Stimulated activated CD8-positive, alpha-beta memory T cell treated with anti-CD3 and anti-CD28 coated beads, Interleukin-15, amount 100 ng/mL, for 4 hours (primary cell): Measurements from ENCODE around the gene SSTR4.

ENCODE experiments used
- DNase-seq, 2 donors: peaks; one replicate each; pipeline ENCODE4 v3.0.0-alpha.2; 2020; ENCODE audit warnings: low read depth in 2 of 2

SSTR4 gene

GRCh38 chr20:23065266-23066201, 30.4 kb downstream of the SSTR4 start:
- DNase-seq, result no peak

- DNase-seq, result no peak
Observed at GRCh38 chr20:23066772-23067171, 31.7 kb downstream of the SSTR4 start.

- no peak for DNase-seq
Observed at GRCh38 chr20:23068283-23068682, 33.2 kb downstream of the SSTR4 start.

DNA sequence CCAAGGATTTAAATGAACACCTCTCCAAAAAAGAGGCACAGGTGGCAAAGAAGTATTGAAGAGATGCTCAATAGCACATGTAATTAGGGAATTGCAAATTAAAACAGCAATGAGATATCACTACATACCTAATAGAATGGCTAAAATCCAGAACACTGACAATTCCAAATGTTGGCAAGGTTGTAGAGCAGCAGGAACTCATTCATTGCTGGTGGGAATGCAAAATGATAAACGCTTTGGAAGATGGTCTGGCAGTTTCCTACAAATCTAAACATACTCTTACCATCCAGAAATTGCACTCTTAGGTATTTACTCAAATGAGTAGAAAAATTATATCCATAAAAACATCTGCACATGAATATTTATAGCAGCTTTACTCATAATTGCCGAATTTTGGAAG, 34.0 kb downstream of the SSTR4 start:
- no peak for DNase-seq

- no peak for DNase-seq
Observed at GRCh38 chr20:23071398-23071797, 36.3 kb downstream of the SSTR4 start.

DNA sequence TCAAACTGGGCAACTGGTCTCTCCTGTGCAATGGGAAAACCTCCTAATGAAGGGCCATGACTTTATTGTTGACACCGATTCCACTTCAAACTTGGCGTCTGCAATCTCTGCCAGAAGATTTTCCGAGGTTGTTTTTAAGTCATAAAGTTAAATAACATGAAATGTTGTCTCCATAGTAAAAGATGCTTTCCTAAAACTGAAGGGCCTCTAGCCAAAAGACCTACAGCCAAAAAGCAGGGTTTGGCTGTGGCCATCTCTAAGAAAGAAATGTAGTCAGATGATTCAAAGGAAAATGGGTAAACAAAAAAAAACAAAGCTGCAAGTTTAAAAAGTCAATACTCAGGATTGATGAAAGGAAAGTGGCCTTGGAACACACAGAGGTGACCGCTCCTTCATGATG, 36.9 kb downstream of the SSTR4 start:
- no peak for DNase-seq

DNA sequence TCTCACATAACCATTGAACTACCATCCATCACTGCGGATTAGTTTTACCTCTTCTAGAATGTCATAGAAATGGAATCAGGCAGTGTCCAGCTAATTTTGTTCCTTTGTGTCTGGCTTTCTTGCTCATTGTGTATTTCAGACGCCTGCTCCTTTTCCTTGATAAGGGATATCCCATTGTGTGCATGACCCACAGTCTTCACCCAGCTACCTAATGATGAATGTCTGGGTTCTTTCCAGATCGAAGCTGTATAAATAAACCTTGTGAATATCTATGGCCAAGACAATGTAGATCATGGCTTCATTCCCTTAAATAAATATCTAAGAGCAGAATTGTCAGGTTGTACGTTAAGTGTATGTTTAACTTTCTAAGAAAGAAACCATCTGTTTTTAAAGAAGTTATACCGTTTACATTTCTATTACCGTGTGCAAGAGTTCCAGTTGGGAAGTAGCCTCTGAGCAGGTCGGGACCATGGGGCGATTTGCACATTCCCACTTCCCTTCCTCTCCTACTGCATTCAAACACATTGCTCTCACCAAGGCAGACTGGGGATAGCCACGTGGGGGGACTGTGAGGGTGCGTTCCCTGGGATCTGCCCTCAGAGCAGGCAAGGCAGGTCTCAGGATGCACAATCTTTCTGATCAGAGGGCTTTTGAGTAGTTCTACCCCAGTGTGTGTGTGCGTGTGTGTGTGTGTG, 37.9 kb downstream of the SSTR4 start:
- DNase-seq, result no peak

DNA sequence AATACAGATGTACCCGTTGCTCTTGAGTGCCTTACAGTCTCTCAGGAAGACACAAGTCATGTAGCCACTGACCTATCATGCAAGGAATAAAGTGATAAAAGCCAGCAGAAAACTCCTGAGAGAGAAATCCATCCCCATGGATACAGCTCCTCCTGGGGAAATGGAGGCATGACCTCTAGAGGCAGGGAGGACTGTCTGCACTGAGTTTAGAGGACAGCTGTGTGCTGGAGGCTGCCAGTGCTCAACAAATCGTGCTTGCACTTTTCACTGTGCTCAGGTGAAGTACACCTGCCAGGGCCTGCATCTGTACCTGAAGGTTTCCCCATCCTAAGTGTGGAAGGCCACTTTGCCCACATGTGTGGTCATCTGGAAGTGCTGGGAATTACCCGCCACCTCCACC, 38.9 kb downstream of the SSTR4 start:
- no peak for DNase-seq

DNA sequence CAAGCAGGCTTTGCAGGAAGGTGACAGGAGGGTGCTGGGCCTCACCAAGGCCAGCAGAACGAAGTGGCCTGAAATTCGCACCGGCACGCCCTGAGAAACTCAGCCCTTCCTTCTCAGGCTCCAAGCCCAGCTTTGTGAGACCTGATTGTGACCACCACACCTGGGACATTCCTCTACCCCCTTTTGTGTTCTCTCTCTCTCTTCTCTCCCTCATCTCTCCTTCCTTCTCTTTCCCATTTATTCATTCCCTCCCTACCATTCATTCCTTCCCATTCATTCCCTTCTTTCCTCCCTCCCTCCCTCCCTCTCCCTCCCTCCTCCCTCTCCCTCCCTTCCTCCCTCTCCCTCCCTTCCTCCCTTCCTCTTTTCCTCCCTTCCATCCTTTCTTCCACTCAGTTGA, 42.2 kb downstream of the SSTR4 start:
- no peak for DNase-seq

GRCh38 chr20:23078351-23079015, 43.4 kb downstream of the SSTR4 start:
- no peak for DNase-seq

- DNase-seq, result no peak
Observed at GRCh38 chr20:23079016-23079351, 43.9 kb downstream of the SSTR4 start.

DNA sequence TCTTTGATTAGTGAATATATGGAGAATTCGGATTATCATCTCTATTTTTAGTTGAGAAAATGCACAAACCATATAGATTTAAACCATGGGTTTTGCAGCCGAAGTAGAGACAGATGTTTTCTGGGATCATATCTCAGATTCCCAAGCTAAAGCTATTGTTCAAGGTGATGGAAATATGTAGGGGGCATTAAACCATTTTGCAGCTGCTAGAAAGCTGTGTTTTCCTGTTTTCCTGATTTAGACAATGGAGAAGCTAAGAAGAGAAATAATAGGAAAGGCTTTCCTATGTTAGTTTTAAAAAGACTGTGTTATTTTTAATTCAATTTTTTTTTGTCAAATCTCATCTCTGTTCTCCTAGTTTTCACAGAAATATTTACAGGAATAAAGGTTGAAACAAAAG, 44.8 kb downstream of the SSTR4 start:
- DNase-seq, result no peak

GRCh38 chr20:23080521-23080920, 45.4 kb downstream of the SSTR4 start:
- no peak for DNase-seq

- DNase-seq, result no peak
Observed at GRCh38 chr20:23081263-23081819, 46.2 kb downstream of the SSTR4 start.

DNA sequence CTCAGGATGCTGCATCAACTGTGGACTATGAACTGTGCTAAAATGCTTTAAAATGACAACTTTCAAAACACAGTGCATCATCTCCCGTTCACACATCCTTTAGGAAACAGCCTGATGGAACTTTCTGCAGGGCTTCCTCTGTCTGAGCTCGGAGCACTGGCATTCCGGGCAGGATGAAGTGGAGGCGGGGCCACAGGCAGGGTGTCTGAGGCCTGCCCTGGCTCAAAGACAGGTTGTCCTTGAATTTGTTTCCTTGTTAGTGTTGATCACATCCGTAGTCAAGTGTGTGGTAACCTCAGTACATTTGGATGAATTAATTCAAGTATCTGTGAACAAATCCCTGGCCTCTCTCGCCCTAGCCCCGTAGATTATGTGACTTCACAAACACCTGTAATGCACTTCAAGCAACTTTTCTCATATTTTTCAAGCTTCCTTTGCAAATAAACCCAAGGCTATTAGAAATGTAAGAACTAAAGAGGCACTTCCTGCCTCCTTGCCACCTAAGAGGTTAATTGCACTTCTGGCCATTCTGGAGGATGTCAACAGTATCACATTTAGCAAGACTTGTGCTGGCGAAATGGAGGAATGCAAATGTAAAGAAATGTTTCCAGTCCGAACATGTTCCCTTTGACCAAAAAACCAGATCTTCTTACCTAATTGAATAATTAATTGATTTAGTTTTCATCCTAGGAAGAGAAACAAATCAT, 47.9 kb downstream of the SSTR4 start:
- no peak for DNase-seq

- no peak for DNase-seq
Observed at GRCh38 chr20:23083553-23084220, 48.6 kb downstream of the SSTR4 start.

DNA sequence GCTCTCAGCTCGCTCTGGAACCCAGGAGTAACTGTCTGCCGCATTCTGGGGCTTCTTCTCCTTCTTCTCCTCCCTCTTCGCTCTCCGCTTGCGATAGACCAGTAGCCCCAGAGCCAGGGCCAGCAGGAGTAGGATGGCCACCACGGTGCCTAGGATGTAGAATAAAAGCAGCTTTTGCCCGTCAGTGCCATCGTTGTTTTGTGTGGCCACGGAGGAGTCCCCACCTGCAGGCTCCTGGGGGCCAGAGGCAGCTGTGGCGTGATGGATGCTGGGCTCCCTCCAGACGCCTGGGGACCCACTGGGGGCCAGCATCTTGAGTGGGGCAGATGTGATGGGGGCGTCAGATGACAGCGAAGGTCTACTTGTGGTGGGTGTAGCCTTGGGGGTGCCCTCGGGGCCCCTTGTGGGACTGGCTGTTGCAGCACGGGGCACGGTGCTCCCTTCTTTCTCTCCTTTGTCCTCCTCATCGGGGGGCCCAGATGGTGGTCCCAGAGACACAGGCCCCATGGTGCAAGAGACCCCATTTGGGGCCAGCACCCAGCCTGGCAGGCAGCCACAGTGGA, 49.3 kb downstream of the SSTR4 start:
- no peak for DNase-seq

- DNase-seq, result no peak
Observed at GRCh38 chr20:23084845-23085365, 49.8 kb downstream of the SSTR4 start.

DNA sequence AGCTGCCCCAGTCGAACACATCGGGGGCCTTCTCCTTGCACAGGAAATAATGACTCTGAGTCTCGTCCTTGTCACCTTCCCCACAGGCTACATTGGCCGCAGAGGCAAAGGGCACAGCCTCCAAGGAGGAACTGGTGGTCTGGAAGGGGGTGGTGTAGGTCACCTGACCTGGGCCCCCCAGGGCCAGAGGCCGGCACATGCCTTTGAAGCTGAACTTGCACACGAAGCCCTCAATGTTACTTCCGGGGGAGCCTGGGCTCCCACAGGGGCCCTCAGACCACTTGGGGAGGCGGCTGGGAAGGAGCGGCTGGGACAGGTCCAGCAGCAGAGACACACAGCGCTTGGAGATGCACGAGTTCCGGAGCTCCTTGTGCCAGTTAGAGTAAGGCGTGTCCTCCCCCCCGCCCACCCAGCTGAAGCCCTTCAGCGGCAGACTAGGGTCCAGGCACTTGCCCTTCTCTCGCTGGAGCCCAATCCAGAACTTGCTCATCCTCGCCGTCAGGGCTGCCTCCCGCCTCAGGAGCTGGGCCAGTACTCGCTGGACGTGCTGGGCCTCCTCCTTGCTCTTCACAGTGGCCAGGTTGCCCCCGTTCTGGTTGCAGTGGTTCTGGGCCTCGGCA, 50.4 kb downstream of the SSTR4 start:
- no peak for DNase-seq

DNA sequence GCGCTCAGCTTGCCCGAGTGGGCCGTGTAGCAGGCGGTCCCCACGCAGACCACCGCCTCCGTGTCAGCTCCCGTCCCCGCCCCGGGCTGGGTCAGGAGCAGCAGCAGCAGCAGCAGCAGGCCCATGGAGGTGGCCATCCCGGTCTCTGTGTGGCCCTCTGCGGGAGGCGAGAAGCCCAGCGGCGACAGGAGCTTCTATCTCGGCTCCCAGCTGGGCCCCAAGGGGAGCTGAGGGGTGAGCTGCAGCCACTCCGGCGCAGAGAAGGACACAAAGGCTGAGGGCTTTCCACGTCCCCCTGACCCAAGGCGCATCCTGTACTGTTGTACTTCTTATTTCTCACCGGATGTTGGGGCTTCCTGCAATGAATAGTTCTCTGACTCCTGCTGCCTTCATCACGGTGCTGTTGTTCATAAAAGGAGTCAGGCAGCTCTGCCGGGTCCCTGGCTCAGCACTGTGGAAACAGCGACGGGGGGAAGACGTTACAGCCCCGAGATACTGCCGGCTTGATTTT, 51.0 kb downstream of the SSTR4 start, which contains the start of gene CD93:
TSS of gene CD93 (minus strand) at position 269 of the 511 bp plus-strand sequence. CDS start at position 137, 132 bp downstream.
- no peak for DNase-seq
